Measurements from ENCODE around the gene JAG2.

Gene JAG2

GRCh38 chr14:105151084-105151837 is 17.3 kb downstream of the JAG2 start:
- Histone ChIP-seq H3K9me3 (ENCODE audit: insufficient read depth, low read length) (no peaks in the 10 kb centered on the region), H2AFZ (ENCODE audit: low read depth, low read length, severe bottlenecking) (no peak overlapping the region), H3F3A (ENCODE audit: insufficient read depth) (no peaks in the 10 kb centered on the region), H3K9ac (ENCODE audit: low read length) (no peak overlapping the region), H4K20me1 (ENCODE audit: low read depth, low read length) (no peaks in the 10 kb centered on the region), H3K4me3 (ENCODE audit: insufficient read depth, low read length, poor library complexity, severe bottlenecking) (no peak overlapping the region), H3K4me2 (ENCODE audit: low read depth, low read length, poor library complexity, severe bottlenecking) (no peak overlapping the region), H3K79me2 (ENCODE audit: insufficient read depth, low read length) (no peaks in the 10 kb centered on the region), H3K9me2 (replicated peaks; ENCODE audit: insufficient read depth, low read length) (no peaks in the 10 kb centered on the region), H3K27me3 (ENCODE audit: low read length) (no peaks in the 10 kb centered on the region), H3K27ac (ENCODE audit: low read depth, low read length) (no peak overlapping the region), H3K36me3 (ENCODE audit: low read length) (no peaks in the 10 kb centered on the region)
- TF ChIP-seq CTCF (IDR thresholded peaks at IDR 0.05; ENCODE audit: insufficient read depth, low read length, poor library complexity, severe bottlenecking), result no peak
- TF ChIP-seq EZH2phosphoT487 (conservative IDR thresholded peaks at IDR 0.05; ENCODE audit: low read length), result no peak

GRCh38 chr14:105150368-105151083 is 18.1 kb downstream of the JAG2 start:
- no peaks in the 10 kb centered on the region for H3F3A ChIP-seq (ENCODE audit: insufficient read depth)
- H3K4me2 ChIP-seq (ENCODE audit: low read depth, low read length, poor library complexity, severe bottlenecking), result no peak overlapping the region
- no peaks in the 10 kb centered on the region for H3K79me2 ChIP-seq (ENCODE audit: insufficient read depth, low read length)
- no peak overlapping the region for H3K4me3 ChIP-seq (ENCODE audit: insufficient read depth, low read length, poor library complexity, severe bottlenecking)
- no peaks in the 10 kb centered on the region for H3K36me3 ChIP-seq (ENCODE audit: low read length)
- TF ChIP-seq EZH2phosphoT487 (conservative IDR thresholded peaks at IDR 0.05; ENCODE audit: low read length) (no peak), CTCF (IDR thresholded peaks at IDR 0.05; ENCODE audit: insufficient read depth, low read length, poor library complexity, severe bottlenecking) (no peak)
- no peaks in the 10 kb centered on the region for H4K20me1 ChIP-seq (ENCODE audit: low read depth, low read length)
- no peaks in the 10 kb centered on the region for H3K9me3 ChIP-seq (ENCODE audit: insufficient read depth, low read length)
- H2AFZ ChIP-seq (ENCODE audit: low read depth, low read length, severe bottlenecking), result no peak overlapping the region
- H3K27ac ChIP-seq (ENCODE audit: low read depth, low read length), result no peak overlapping the region
- no peaks in the 10 kb centered on the region for H3K9me2 ChIP-seq (replicated peaks; ENCODE audit: insufficient read depth, low read length)
- no peak overlapping the region for H3K9ac ChIP-seq (ENCODE audit: low read length)
- H3K27me3 ChIP-seq (ENCODE audit: low read length), result no peaks in the 10 kb centered on the region

GRCh38 chr14:105150026-105150367 is 18.6 kb downstream of the JAG2 start:
- H3F3A ChIP-seq (ENCODE audit: insufficient read depth), result no peaks in the 10 kb centered on the region
- H3K79me2 ChIP-seq (ENCODE audit: insufficient read depth, low read length), result no peaks in the 10 kb centered on the region
- no peak overlapping the region for H3K9ac ChIP-seq (ENCODE audit: low read length)
- H3K9me3 ChIP-seq (ENCODE audit: insufficient read depth, low read length), result no peaks in the 10 kb centered on the region
- H3K4me3 ChIP-seq (ENCODE audit: insufficient read depth, low read length, poor library complexity, severe bottlenecking), result no peak overlapping the region
- H3K27ac ChIP-seq (ENCODE audit: low read depth, low read length), result no peak overlapping the region
- H3K9me2 ChIP-seq (replicated peaks; ENCODE audit: insufficient read depth, low read length), result no peaks in the 10 kb centered on the region
- H3K4me2 ChIP-seq (ENCODE audit: low read depth, low read length, poor library complexity, severe bottlenecking), result no peak overlapping the region
- TF ChIP-seq CTCF (IDR thresholded peaks at IDR 0.05; ENCODE audit: insufficient read depth, low read length, poor library complexity, severe bottlenecking) (no peak), EZH2phosphoT487 (conservative IDR thresholded peaks at IDR 0.05; ENCODE audit: low read length) (no peak)
- no peak overlapping the region for H2AFZ ChIP-seq (ENCODE audit: low read depth, low read length, severe bottlenecking)
- no peaks in the 10 kb centered on the region for H4K20me1 ChIP-seq (ENCODE audit: low read depth, low read length)
- H3K36me3 ChIP-seq (ENCODE audit: low read length), result no peaks in the 10 kb centered on the region
- no peaks in the 10 kb centered on the region for H3K27me3 ChIP-seq (ENCODE audit: low read length)
